Calu3 (cell line): ENCODE measurements around the gene SLC29A4. TPM values are rescaled to one million over a fixed set of nuclear protein-coding genes. Genes with fewer than 3 reads are reported as not detected.
"Not testable (repeated sequence)": the region's sequence is repeated elsewhere in the genome, so short reads cannot be mapped to it uniquely, and the experiment has no call there.

Experiments
- BruUV-seq: library from RNA; stranded (reverse); fragments of 400-500 nt; replicated peaks from 2 replicates; lab custom pipeline; 2021; lab: Mats Ljungman, UMichigan
- CTCF ChIA-PET: fragments of 300-600 bp; sonication (Branson Sonifier 250); formaldehyde crosslinking; loops from one replicate; lab custom pipeline; 2022; ENCODE audit warnings: antibody characterized with exemption; lab: Charles Lee
- DNase-seq: peaks from one replicate; pipeline ENCODE4 v3.0.0; 2022
- H3K27ac Mint-ChIP-seq: one replicate; pipeline ENCODE4 v1.8.0; 2022; ENCODE audit warnings: mixed read lengths; ENCODE audit not compliant: unreplicated experiment
- H3K27me3 Mint-ChIP-seq: one replicate; pipeline ENCODE4 v1.8.0; 2022; ENCODE audit warnings: mixed read lengths; ENCODE audit not compliant: unreplicated experiment
- H3K36me3 Mint-ChIP-seq: one replicate; pipeline ENCODE4 v1.8.0; 2022; ENCODE audit warnings: mild to moderate bottlenecking, moderate library complexity, mixed read lengths; ENCODE audit not compliant: insufficient read depth, unreplicated experiment
- H3K4me1 Mint-ChIP-seq: one replicate; pipeline ENCODE4 v1.8.0; 2022; ENCODE audit warnings: mild to moderate bottlenecking, low read depth, mixed read lengths; ENCODE audit not compliant: unreplicated experiment
- H3K4me3 Mint-ChIP-seq: one replicate; pipeline ENCODE4 v1.8.0; 2022; ENCODE audit warnings: mild to moderate bottlenecking, low read depth, moderate library complexity, mixed read lengths; ENCODE audit not compliant: unreplicated experiment
- H3K9me3 Mint-ChIP-seq: one replicate; pipeline ENCODE4 v1.8.0; 2022; ENCODE audit warnings: low read depth, mixed read lengths; ENCODE audit not compliant: unreplicated experiment
- CTCF ChIP-seq: fragments of 200-600 bp; IDR thresholded peaks from one replicate; pipeline ENCODE4 v1.8.0; 2022; ENCODE audit warnings: antibody characterized with exemption; ENCODE audit not compliant: unreplicated experiment
- intact Hi-C: fragments of 100-400 bp; cut with micrococcal nuclease; formaldehyde crosslinking; loops from one replicate; pipeline ENCODE4 v1.10.0; 2022; ENCODE audit not compliant: unreplicated experiment
- total RNA-seq: library from RNA; stranded (reverse); gene quantifications from 2 replicates; pipeline ENCODE4 v1.2.3, GENCODE V29; 2022

Gene SLC29A4
- total RNA-seq, 1 experiment from 2014 or later: 2.5 TPM

GRCh38 chr7:5283421-5284303 is 919 bp downstream of the SLC29A4 start:
- no TSS peak for BruUV-seq
- Mint-ChIP-seq H3K9me3 (no peaks in the 10 kb centered on the region), H3K36me3 (no peaks in the 10 kb centered on the region), H3K27me3 (peaks cover 46% of the 10 kb centered on the region), H3K4me3 (peak overlapping the region; percentile 59), H3K4me1 (peaks cover 12% of the 10 kb centered on the region), H3K27ac (no peak overlapping the region)
- no peak for TF ChIP-seq CTCF
- CTCF ChIA-PET: interaction anchor here (0.7 kb wide), 1 partner anchor 382 kb away, joined by 3 read pairs; no protein-coding TSS in a partner anchor
- intact Hi-C loops: no loop called here
- peak; percentile 38 for DNase-seq

- Mint-ChIP-seq H3K36me3 (no peaks in the 10 kb centered on the region), H3K9me3 (no peaks in the 10 kb centered on the region), H3K27me3 (peaks cover 37% of the 10 kb centered on the region), H3K4me1 (peaks cover 12% of the 10 kb centered on the region), H3K27ac (no peak overlapping the region), H3K4me3 (peak overlapping the region; percentile 59)
- CTCF ChIA-PET: interaction anchor here (0.6 to 1.1 kb wide), 3 partner anchors 45 to 1105 kb away, joined by 3 to 13 read pairs (median 3); no protein-coding TSS in a partner anchor
- peak; percentile 77 for DNase-seq
- peak; percentile 30 for TF ChIP-seq CTCF
- BruUV-seq: no TSS peak
- intact Hi-C loops: no loop called here
These were observed 1.9 kb downstream of the SLC29A4 start for GRCh38 chr7:5284304-5285281.

GRCh38 chr7:5286933-5287332 is 4.2 kb downstream of the SLC29A4 start:
- H3K27ac Mint-ChIP-seq: no peak overlapping the region
- peaks cover 12% of the 10 kb centered on the region for H3K4me1 Mint-ChIP-seq
- H3K36me3 Mint-ChIP-seq: no peaks in the 10 kb centered on the region
- no TSS peak for BruUV-seq
- TF ChIP-seq CTCF: no peak
- intact Hi-C loops: no loop called here
- no peaks in the 10 kb centered on the region for H3K9me3 Mint-ChIP-seq
- H3K27me3 Mint-ChIP-seq: peaks cover 21% of the 10 kb centered on the region
- no peak for DNase-seq
- no peak overlapping the region for H3K4me3 Mint-ChIP-seq
- CTCF ChIA-PET: no interaction called here

GRCh38 chr7:5287373-5287772 is 4.6 kb downstream of the SLC29A4 start:
- H3K9me3 Mint-ChIP-seq, DNase-seq, H3K27ac Mint-ChIP-seq, H3K36me3 Mint-ChIP-seq, H3K4me3 Mint-ChIP-seq, BruUV-seq, CTCF ChIA-PET, intact Hi-C loops: not testable (repeated sequence)
- H3K27me3 Mint-ChIP-seq: peaks cover 19% of the 10 kb centered on the region
- H3K4me1 Mint-ChIP-seq: peaks cover 12% of the 10 kb centered on the region
